ENCODE measurements around the gene PEX11A.

- TF ChIP-seq CTCF (IDR thresholded peaks at IDR 0.05) (no peak), POLR2AphosphoS5 (IDR thresholded peaks at IDR 0.05) (no peak), POLR2A (IDR thresholded peaks at IDR 0.05) (no peak)
These were observed 57.0 kb downstream of the PEX11A start for GRCh38 chr15:89633585-89633984.

Data from breast epithelium (tissue), 3 donors.